Upper lobe of left lung (tissue), 4 donors: ENCODE measurements around the gene TMEM132D.

Experiments used
- POLR2AphosphoS5 ChIP-seq, 2 donors: sonication (generic); formaldehyde crosslinking; IDR thresholded peaks; one replicate each; pipeline ENCODE4 v1.5.1; 2017; ENCODE audit warnings: antibody characterized with exemption in 2 of 2
- TF ChIP-seq, protein P1 (sequence below), 6 experiments: fragments of 450-650 bp in 4 of 6; fragments of 200-600 bp in 2 of 6; sonication (generic) in 2 of 6; IDR thresholded peaks; one replicate each; pipeline ENCODE4 v1.5.1; 2016 to 2019; ENCODE audit warnings: antibody characterized with exemption in 6 of 6

DNA sequence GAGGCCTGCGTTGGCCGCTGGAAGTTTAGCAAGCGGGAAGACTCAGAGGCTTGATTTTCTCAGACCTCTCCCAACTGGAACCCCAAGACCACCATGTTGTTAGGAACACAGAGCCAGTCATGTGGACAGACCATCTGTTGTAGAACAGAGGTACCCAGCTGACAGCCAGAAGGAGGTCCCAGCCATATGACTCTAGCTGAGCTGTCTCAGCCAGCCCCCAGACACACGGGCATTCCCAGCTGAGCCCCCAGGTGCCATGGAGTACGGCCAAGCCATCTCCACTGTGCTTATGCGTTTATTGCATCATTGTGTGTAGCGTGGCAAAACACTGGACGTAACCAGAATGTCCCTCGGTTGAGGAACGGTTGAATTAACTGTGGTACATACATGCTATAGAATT, 421.9 kb downstream of the TMEM132D start:
- TF ChIP-seq POLR2AphosphoS5 (IDR thresholded peaks at IDR 0.05) = no peak
- TF ChIP-seq, protein P1, sequence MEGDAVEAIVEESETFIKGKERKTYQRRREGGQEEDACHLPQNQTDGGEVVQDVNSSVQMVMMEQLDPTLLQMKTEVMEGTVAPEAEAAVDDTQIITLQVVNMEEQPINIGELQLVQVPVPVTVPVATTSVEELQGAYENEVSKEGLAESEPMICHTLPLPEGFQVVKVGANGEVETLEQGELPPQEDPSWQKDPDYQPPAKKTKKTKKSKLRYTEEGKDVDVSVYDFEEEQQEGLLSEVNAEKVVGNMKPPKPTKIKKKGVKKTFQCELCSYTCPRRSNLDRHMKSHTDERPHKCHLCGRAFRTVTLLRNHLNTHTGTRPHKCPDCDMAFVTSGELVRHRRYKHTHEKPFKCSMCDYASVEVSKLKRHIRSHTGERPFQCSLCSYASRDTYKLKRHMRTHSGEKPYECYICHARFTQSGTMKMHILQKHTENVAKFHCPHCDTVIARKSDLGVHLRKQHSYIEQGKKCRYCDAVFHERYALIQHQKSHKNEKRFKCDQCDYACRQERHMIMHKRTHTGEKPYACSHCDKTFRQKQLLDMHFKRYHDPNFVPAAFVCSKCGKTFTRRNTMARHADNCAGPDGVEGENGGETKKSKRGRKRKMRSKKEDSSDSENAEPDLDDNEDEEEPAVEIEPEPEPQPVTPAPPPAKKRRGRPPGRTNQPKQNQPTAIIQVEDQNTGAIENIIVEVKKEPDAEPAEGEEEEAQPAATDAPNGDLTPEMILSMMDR (IDR thresholded peaks at IDR 0.05) = no peak
